CD4-positive, alpha-beta T cell treated with Interleukin-6 at 100 ng/mL for 8 hours (primary cell): ENCODE data around the gene PC.

ENCODE experiments used
- DNase-seq: peaks from one replicate; pipeline ENCODE4 v3.0.0-alpha.2; 2020; ENCODE audit warnings: mixed read lengths, low spot score

The PC gene

GRCh38 chr11:66883016-66883965 is 74.9 kb downstream of the PC start:
- peak; percentile 37 for DNase-seq

GRCh38 chr11:66882561-66883015 is 75.6 kb downstream of the PC start:
- no peak for DNase-seq

GRCh38 chr11:66881927-66882452 is 76.2 kb downstream of the PC start:
- no peak for DNase-seq

- no peak for DNase-seq
Measured at GRCh38 chr11:66881451-66881835, 76.7 kb downstream of the PC start.

- no peak for DNase-seq
Measured at GRCh38 chr11:66880496-66881450, 77.4 kb downstream of the PC start.

GRCh38 chr11:66879999-66880398 is 78.2 kb downstream of the PC start:
- no peak for DNase-seq

GRCh38 chr11:66879583-66879982 is 78.6 kb downstream of the PC start:
- no peak for DNase-seq

- no peak for DNase-seq
Measured at GRCh38 chr11:66879000-66879399, 79.2 kb downstream of the PC start.

- DNase-seq, result no peak
Measured at GRCh38 chr11:66878474-66878873, 79.7 kb downstream of the PC start.

- no peak for DNase-seq
Measured at GRCh38 chr11:66877588-66878385, 80.4 kb downstream of the PC start.

- DNase-seq, result no peak
Measured at GRCh38 chr11:66875378-66875777, 82.8 kb downstream of the PC start.

GRCh38 chr11:66874232-66874631 is 84.0 kb downstream of the PC start:
- no peak for DNase-seq

GRCh38 chr11:66871521-66871901 is 86.7 kb downstream of the PC start:
- DNase-seq, result no peak

- no peak for DNase-seq
Measured at GRCh38 chr11:66870616-66871520, 87.3 kb downstream of the PC start.

- no peak for DNase-seq
Measured at GRCh38 chr11:66870131-66870530, 88.1 kb downstream of the PC start.

GRCh38 chr11:66869567-66869870 is 88.7 kb downstream of the PC start:
- no peak for DNase-seq

- peak; percentile 72 for DNase-seq
Measured at GRCh38 chr11:66868726-66869566, 89.2 kb downstream of the PC start.

GRCh38 chr11:66868082-66868725 is 90.0 kb downstream of the PC start:
- no peak for DNase-seq

GRCh38 chr11:66867425-66868040 is 90.7 kb downstream of the PC start:
- DNase-seq, result no peak
